ENCODE results near the gene MYCN.

DNA sequence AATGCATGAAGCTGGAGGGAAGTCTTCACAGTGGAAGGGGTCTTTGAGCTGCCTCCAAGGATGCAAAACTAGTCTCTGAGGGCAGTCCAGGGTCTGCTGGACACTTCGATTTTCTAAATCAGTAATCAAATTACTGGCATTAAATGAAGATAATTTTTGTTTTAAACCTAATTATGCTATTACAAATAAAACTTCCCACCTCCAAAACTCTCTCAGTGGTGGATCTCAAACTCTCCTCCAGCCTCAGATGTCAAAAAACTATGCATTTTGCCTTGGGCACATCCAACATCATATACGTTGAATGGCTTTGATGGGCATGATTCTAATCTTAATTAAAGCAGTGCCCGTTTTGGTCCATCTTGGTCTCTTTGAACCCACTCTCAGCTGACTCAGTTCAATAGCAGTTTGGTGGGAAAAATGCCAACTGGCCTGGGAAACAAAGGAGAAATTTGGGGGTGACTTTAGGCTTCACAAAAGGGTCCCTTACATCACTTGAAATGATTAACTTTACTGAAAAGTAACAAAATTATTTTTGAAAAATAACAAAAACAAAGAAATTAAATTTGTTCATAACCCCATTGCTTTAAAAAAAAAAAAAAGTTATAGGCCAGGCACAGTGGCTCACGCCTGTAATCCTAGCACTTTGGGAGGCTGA lies 5.9 kb upstream of the MYCN start:
- no peak for TF ChIP-seq POLR2A (IDR thresholded peaks at IDR 0.05)
- TF ChIP-seq, protein P1, sequence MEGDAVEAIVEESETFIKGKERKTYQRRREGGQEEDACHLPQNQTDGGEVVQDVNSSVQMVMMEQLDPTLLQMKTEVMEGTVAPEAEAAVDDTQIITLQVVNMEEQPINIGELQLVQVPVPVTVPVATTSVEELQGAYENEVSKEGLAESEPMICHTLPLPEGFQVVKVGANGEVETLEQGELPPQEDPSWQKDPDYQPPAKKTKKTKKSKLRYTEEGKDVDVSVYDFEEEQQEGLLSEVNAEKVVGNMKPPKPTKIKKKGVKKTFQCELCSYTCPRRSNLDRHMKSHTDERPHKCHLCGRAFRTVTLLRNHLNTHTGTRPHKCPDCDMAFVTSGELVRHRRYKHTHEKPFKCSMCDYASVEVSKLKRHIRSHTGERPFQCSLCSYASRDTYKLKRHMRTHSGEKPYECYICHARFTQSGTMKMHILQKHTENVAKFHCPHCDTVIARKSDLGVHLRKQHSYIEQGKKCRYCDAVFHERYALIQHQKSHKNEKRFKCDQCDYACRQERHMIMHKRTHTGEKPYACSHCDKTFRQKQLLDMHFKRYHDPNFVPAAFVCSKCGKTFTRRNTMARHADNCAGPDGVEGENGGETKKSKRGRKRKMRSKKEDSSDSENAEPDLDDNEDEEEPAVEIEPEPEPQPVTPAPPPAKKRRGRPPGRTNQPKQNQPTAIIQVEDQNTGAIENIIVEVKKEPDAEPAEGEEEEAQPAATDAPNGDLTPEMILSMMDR (IDR thresholded peaks at IDR 0.05), result no peak

Measured in esophagus squamous epithelium (tissue), 4 donors.